Superior temporal gyrus (tissue), 1 donor: ENCODE data around the gene DDAH1.
"Not testable (repeated sequence)": the region's sequence is repeated elsewhere in the genome, so short reads cannot be mapped to it uniquely, and the experiment has no call there.

ENCODE experiments used
- DNase-seq: peaks from one replicate; pipeline ENCODE4 v3.0.0-alpha.2; 2016; ENCODE audit errors: extremely low spot score

The DDAH1 gene

DNA sequence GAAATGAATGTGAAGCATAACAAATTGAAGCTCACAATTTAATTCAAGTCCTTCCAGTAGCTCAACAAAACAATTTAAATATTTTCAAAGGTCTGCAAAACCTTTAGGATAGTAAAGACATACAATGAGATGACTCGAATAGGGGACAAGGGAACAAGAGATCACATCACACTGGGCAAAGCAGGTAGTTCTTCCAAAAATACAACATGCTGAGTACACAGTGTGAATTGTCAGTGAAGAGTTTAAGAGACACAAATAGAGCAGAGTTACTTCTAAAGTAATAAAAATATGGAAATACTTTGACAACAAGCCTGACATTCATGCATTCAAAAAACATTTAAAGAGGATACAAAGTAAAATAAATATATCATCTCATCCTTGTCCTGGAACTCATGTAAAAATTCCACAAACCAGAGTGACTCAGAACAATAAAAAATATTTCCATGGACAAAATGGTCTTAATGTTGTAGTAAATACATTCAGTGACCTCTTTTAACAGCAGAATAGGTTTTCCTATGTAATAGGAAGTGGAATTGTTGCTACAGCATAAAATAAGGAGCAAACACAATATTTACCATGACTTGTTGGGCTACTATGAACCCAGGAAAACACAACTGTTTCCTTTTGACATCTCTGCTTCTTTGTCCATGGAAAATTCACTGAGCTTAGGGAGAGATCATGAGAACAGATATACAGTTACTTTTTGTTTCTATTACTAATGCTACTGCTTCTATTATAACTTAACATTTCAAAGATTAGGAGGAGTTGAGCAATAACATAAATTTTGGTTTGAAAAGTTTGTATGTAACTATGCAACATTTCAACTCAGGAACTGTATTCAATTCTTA is 104.9 kb downstream of the DDAH1 start:
- no peak for DNase-seq

DNA sequence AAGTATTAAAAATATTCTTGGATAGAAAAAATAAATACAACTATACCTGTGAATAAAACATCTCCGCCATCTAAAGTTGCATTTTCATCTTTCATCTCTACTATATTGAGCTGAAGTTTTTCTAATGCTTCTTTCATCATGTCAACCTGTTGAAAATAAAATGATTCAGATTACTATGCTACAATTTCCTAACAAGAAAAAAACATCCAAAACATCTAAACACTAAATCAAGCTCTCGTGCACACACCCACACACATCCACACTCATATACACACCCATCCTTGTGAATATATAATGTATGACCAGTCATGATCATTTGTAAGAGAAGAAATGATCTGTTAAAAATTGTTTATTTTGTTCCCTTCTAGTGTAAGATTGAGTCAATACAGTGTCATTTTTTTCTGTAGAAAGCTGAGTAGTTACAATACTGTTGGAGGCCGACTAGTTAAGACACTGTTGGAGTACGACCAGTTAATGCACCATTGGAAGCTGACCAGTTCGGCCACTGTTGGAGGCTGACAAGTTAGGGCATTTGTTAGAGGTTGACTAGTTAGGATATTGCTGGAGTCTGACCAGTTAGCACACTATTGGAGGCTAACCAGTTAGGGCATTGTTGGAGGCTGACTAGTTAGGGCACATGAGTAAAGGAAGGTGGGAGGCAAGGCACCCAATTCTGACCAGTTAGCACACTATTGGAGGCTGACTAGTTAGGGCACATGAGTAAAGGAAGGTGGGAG is 106.1 kb downstream of the DDAH1 start:
- no peak for DNase-seq

- no peak for DNase-seq
These were observed 107.1 kb downstream of the DDAH1 start for GRCh38 chr1:85357817-85358216.

- no peak for DNase-seq
These were observed 108.8 kb downstream of the DDAH1 start for GRCh38 chr1:85356130-85356529.

DNA sequence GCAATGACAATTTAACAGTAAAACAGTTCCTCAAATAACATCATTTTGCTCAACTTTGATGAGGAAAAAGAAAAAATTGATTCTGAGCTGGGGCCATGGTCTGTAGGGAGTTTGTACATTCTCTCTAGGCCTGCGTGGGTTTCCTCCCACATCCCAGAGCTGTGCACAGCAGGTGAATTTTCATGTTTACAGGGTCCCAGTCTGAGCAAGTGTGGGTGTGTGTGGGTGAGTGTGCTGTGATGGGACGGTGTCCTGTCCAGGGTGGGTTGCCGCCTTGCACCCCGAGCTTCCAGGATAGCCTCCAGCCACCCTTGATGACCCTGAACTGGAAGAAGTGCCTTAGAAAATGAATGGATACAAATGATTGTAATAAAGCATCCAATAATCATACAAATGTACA is 112.9 kb downstream of the DDAH1 start:
- DNase-seq: no peak

- no peak for DNase-seq
These were observed 113.6 kb downstream of the DDAH1 start for GRCh38 chr1:85351202-85351828.

- no peak for DNase-seq
These were observed 115.7 kb downstream of the DDAH1 start for GRCh38 chr1:85349224-85349623.

DNA sequence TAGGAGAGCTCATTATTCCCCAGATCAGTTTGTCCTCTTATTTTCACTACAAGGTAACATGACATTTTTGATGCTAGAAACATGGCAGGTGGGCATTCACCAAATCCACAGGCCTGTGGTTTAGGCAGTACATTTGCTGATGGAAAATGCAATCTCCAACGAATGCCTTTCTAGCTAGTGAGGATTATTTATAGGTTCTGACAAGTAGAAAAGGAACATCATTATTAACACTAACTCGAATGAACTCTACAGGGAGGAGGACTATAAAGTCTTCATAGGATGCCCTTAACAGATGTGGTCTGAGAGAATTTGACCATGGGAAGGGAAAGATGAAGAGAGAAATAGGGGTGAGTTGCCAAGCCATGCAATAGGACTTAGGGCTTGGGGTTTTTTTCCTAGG is 117.1 kb downstream of the DDAH1 start:
- no peak for DNase-seq

DNA sequence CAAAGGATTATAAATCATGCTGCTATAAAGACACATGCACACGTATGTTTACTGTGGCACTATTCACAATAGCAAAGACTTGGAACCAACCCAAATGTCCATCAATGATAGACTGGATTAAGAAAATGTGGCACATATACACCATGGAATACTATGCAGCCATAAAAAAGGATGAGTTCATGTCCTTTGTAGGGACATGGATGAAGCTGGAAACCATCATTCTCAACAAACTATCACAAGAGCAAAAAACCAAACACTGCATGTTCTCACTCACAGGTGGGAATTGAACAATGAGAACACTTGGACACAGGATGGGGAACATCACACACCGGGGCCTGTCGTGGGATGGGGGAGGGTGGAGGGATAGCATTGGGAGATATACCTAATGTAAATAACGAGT is 117.7 kb downstream of the DDAH1 start:
- DNase-seq: not testable (repeated sequence)

DNA sequence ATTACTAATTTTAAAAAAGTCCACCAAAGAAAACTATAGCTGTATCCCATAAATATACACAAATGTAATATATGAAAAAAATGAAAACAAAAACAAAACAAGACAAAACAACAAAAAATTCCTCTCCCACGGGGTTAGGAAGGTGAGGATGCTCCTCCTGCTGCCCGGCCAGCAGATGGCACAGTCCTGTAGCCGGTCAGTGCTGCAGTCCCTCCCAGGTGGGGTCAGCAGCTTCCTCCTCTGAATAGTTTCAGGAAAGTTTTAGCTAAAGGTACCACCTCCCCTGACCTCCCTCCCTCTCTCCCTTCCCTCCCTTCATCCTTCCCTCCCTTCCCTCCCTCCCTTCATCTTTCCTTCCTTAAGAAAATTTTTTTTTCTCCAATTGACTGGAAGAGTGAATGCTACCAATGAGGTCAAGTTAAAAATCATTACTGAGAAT is 120.7 kb downstream of the DDAH1 start:
- DNase-seq: no peak

GRCh38 chr1:85343612-85344255 is 121.2 kb downstream of the DDAH1 start:
- DNase-seq: no peak

DNA sequence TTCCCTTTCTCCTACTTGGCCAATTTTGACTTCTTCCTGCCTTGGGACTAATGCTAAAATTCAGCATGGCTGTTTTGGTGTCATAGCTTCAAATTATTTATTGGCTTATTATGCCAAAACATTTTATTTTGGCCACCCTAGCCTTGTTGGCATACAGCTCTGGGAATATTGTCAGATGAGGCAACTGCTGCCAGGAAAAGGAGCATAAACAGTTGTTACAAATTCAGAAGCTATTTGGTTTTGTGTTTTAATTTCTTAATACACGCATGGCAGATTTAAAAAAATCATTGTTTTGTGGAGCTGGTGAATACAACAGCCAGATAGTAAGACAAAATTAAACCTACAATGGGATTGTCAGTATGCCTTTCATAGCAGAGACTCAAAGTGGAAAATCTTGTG is 121.7 kb downstream of the DDAH1 start:
- DNase-seq: no peak

GRCh38 chr1:85342207-85342606 is 122.8 kb downstream of the DDAH1 start:
- no peak for DNase-seq

GRCh38 chr1:85340427-85340826 is 124.5 kb downstream of the DDAH1 start:
- DNase-seq: no peak

DNA sequence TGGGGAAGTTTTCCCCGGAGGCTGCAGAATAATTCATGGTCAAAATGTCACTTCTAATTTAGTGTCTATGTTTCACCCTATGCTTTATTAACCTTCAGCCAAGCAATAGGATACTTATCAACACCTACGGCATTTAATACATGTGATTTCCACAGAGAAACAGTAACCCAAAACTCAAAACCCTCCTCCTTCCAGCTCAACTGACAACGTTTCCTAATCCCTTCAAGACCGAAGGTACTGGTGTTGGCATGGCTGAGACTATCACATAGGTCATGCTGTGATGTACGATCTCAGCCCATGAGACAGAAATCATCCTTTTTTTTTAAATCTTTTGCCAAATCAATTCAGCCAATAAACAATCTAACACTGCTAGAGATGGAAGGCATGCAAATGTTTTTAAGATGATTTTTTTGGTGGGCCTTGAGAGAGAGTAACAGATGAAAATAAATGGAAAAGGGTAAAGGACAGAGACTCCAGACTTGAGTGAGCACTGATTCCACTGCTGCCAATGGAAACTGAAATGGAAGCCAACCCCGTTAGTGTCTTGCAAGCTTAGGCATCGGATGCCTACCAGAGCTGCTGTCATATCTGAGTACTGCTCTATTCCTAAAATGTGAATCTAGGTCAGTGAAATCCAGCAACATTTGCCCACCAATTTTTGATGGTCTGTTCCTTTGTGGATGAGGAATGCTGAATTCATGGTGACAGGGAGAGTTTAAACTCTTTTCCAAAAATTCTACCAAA is 125.1 kb downstream of the DDAH1 start:
- no peak for DNase-seq

- no peak for DNase-seq
These were observed 125.9 kb downstream of the DDAH1 start for GRCh38 chr1:85339089-85339488.

DNA sequence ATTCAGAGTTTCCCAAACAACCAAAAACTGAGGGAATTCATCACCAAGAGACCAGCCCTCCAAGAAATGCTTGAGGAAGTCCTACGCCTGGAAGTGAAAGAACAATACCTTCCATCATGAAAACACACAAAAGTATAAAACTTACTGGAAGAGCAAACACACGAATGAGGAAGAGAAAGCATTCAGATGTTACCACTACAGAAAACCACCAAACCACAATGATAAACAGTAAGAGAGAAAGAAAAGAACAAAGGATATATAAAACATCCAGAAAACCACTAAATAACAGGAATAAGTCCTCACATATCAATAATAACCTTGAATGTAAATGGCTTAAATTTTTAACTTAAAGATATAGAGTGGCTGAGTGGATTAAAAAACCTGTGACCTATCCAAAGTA is 130.0 kb downstream of the DDAH1 start:
- no peak for DNase-seq

- no peak for DNase-seq
These were observed 131.8 kb downstream of the DDAH1 start for GRCh38 chr1:85333186-85333585.

DNA sequence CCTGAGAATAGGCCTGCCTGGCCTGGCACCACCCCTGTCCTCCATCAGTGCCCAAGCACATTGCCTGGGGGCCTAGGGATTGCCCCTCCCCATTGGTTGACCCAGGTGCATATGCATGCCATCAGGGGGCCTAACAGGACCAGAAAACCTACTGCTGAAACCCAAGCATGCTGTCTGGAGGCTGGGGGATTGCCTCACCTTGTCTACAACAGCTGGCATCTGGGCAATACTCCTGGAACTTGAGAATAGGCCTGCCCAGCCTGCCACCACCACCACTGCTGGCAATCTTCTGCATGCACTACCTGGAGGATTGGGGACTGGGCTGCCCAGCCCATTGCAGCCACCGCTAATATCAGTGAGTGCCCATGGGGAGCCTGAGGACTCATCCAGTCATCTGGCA is 132.4 kb downstream of the DDAH1 start:
- DNase-seq: no peak

DNA sequence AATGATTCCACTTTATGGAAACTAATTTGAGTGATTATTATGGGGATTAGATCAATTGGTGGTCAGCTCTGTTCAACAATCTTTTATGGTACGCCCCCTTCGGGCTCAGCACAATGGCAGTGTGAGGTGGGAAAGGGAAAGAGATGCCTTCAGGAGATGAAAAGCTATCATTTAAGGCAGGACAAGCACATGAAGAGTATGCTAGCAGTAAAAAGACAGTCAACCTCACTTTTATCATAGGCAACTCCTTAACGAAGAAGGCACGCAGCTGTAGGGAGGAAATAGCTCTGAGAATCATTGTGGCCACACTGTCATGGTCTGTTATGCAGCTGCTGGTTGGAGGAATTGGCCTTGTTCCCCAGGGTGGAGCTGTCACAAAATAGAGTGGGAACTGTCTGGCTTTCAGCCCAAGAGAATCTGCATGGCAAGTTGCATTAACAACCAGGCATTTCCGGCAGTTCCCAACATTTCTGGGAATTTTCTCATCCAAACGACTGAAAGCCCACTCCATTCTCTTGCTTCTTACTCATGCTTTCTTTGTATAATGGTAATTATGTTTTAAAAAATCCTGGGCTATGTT is 134.2 kb downstream of the DDAH1 start:
- DNase-seq: peak; percentile 20

- DNase-seq: no peak
These were observed 134.7 kb downstream of the DDAH1 start for GRCh38 chr1:85330214-85330631.
